Measurements from ENCODE around the gene INAFM2. TPM values are rescaled to one million over a fixed set of nuclear protein-coding genes. Genes with fewer than 3 reads are reported as not detected.

The INAFM2 gene
- total and polyA plus RNA-seq, 10 donors: 7.4 to 29.6 (median 18.7) TPM

DNA sequence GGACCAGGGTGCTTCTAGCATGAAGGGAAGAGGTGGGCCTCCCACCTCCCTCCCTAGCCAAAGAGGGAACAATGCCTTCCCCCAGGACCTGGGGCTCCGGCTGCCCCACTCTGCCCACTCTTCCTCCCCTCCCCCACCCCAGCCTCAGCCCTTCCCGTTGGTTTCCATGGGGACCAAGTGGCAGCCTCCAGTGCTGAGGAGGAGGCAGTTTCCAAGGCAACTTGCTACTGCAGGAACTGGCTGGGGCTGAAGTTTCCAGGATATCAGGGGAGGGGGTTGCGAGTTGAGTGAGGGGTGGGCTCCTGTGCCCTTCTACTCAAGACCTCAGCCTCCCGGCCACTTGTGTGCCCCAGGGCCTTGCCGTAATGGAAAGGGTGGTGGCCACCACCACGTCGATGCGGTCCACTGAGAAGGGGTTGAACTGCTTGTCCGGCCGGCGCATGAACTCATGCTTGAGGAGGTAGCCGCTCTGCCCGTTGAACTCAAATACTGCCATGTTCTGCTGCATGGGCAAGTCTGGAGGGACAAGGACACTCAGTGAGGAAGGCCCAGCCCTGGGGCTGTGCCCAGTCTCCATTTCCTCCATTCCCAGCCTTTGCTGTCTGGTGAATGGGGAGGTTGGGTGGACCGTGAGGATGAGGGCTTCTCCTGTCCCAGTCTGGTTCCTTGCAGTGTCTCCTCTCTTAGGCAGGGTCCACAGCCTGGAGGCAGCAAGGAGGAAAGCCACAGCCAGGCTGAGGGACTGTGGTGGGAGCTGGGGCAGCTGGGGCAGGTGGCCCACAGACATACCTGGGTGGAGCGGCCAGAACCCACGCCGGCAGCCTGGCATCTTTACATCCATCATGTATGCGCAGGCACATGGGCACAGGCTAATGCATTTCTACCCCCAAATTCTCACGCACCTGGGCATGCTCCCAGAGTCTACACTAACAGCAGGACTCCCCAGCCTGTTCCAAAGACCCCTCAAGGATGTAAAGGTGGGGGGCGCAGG is 29.3 kb upstream of the INAFM2 start:
- Histone ChIP-seq H3K27me3 (replicated peaks in 1 of 7) (peaks cover 0 to 13% (median 0%) of the 10 kb centered on the region in 7 donors), H3K27ac (no peak overlapping the region), H3K36me3 (peaks cover 3 to 100% (median 65%) of the 10 kb centered on the region in 6 donors), H3K4me1 (peaks cover 0 to 26% (median 7%) of the 10 kb centered on the region in 6 donors), H3K9me3 (peaks cover 0 to 1% (median 0%) of the 10 kb centered on the region in 8 donors), H3K4me3 (no peak overlapping the region)
- TF ChIP-seq POLR2AphosphoS5 (IDR thresholded peaks at IDR 0.05): peak in 1 of 3 donors; percentile 12
- TF ChIP-seq, protein P1, sequence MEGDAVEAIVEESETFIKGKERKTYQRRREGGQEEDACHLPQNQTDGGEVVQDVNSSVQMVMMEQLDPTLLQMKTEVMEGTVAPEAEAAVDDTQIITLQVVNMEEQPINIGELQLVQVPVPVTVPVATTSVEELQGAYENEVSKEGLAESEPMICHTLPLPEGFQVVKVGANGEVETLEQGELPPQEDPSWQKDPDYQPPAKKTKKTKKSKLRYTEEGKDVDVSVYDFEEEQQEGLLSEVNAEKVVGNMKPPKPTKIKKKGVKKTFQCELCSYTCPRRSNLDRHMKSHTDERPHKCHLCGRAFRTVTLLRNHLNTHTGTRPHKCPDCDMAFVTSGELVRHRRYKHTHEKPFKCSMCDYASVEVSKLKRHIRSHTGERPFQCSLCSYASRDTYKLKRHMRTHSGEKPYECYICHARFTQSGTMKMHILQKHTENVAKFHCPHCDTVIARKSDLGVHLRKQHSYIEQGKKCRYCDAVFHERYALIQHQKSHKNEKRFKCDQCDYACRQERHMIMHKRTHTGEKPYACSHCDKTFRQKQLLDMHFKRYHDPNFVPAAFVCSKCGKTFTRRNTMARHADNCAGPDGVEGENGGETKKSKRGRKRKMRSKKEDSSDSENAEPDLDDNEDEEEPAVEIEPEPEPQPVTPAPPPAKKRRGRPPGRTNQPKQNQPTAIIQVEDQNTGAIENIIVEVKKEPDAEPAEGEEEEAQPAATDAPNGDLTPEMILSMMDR (IDR thresholded peaks at IDR 0.05 in 8 of 11, conservative IDR thresholded peaks at IDR 0.05 in 3 of 11): no peak
- peak; percentile 47 for DNase-seq
- 88 to 93% (median 90%) methylated on average over 14 to 20 of the region's 20 CpGs for WGBS, 5 donors
- intact Hi-C loops (cut with DNase I; ENCODE audit: low total_unique reads): no loop called here

DNA sequence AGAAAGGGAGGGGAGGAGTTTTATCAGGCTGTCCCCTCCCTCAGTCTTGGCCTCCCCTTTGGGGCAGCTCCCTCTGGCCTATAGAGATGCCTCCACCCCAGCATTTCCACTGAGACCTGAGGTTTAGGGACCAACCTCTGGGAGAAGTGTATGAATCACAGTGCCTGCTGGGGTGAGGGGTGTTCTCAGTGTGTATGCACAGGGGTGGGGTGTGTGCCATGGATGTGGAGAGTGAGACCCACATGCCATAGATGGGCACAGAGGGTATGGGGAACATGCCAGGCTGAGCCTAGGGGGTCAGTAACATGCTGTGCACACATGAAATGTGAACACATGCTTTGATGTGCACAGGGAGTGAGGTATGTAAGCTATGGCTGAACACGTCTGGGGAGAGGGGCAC is 28.2 kb upstream of the INAFM2 start:
- Histone ChIP-seq H3K4me3 (no peak overlapping the region), H3K9me3 (peaks cover 0 to 12% (median 8%) of the 10 kb centered on the region in 8 donors), H3K36me3 (peaks cover 3 to 100% (median 59%) of the 10 kb centered on the region in 6 donors), H3K27ac (no peak overlapping the region), H3K27me3 (replicated peaks in 1 of 7) (peaks cover 0 to 13% (median 0%) of the 10 kb centered on the region in 7 donors), H3K4me1 (peaks cover 0 to 26% (median 7%) of the 10 kb centered on the region in 6 donors)
- TF ChIP-seq POLR2A (IDR thresholded peaks at IDR 0.05): no peak
- no peak for TF ChIP-seq POLR2AphosphoS5 (IDR thresholded peaks at IDR 0.05)
- TF ChIP-seq, protein P1 (IDR thresholded peaks at IDR 0.05 in 8 of 11, conservative IDR thresholded peaks at IDR 0.05 in 3 of 11): no peak
- DNase-seq: peak; percentile 23
- 81 to 93% (median 88%) methylated on average over 1 of the region's 1 CpG for WGBS, 5 donors
- intact Hi-C loops (cut with DNase I; ENCODE audit: low total_unique reads): no loop called here

DNA sequence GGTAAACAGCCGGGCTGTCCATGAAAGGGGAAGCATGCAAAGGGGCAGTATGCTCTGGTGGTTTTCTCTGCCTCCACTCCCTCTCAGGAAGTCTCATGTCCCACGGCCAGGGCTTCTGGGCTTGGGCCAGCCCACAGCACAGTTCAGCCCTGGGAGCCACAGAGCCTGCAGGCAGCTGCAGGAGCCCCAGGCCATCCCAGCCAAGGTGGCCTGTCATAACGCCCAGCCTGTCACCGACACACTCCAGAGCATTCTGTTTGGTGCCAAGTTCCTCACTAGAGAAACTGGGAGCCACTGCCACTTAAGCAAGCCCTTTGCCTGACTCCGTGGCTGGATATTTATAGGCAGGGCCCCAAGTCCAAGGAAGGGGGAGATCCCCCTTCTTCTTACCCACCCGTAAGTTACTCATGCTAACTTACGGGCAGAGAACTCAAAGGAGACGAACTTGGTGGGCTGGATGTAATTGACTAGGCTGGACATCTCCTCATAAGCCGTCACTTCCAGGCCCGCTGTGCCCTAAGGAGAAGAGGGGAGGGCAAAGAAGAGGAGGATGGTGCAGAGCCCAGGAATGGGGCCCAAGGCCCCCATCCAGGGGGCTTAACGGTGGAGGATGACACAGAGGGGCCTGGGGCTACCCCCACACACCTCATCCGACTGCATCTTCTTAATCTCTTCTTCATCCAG is 27.5 kb upstream of the INAFM2 start:
- WGBS, 5 donors: 74 to 80% (median 74%) methylated on average over 12 of the region's 12 CpGs
- peak; percentile 55 for DNase-seq
- peaks cover 0 to 21% (median 6%) of the 10 kb centered on the region in 6 donors for H3K4me1 ChIP-seq
- TF ChIP-seq POLR2A (IDR thresholded peaks at IDR 0.05) (no peak), POLR2AphosphoS5 (IDR thresholded peaks at IDR 0.05) (peak in 2 of 3 donors; percentile 12 to 20)
- TF ChIP-seq, protein P1 (IDR thresholded peaks at IDR 0.05 in 8 of 11, conservative IDR thresholded peaks at IDR 0.05 in 3 of 11): no peak
- H3K36me3 ChIP-seq: peaks cover 3 to 100% (median 61%) of the 10 kb centered on the region in 6 donors
- H3K27me3 ChIP-seq (replicated peaks in 1 of 7): peaks cover 0 to 11% (median 0%) of the 10 kb centered on the region in 7 donors
- peaks cover 0 to 20% (median 14%) of the 10 kb centered on the region in 8 donors for H3K9me3 ChIP-seq
- intact Hi-C loops (cut with DNase I; ENCODE audit: low total_unique reads): no loop called here
- H3K4me3 ChIP-seq: no peak overlapping the region
- no peak overlapping the region for H3K27ac ChIP-seq
